SJSA1 (cell line): ENCODE data around the gene FAM32A. TPM values are rescaled to one million over a fixed set of nuclear protein-coding genes. Genes with fewer than 3 reads are reported as not detected.

Experiments used
- DNase-seq, 2 experiments: peaks; one replicate each; pipeline ENCODE4 v3.0.0-alpha.2; 2015 to 2020; ENCODE audit warnings: low spot score in 2 of 2, low read depth in 1 of 2
- H3K27ac ChIP-seq: fragments of 250-450 bp; sonication (Bioruptor Pico); 2 replicates; pipeline ENCODE4 v1.5.1; 2020; ENCODE audit warnings: mild to moderate bottlenecking, moderate library complexity
- H3K27me3 ChIP-seq: fragments of 250-450 bp; sonication (Bioruptor Pico); replicated peaks from 2 replicates; pipeline ENCODE4 v1.5.1; 2020; ENCODE audit warnings: mild to moderate bottlenecking, moderate library complexity
- H3K36me3 ChIP-seq: fragments of 250-450 bp; sonication (Bioruptor Pico); 2 replicates; pipeline ENCODE4 v1.5.1; 2020; ENCODE audit warnings: mild to moderate bottlenecking
- H3K4me1 ChIP-seq: fragments of 250-450 bp; sonication (Bioruptor Pico); replicated peaks from 2 replicates; pipeline ENCODE4 v1.6.1; 2021; ENCODE audit warnings: mild to moderate bottlenecking
- H3K4me3 ChIP-seq: fragments of 250-450 bp; sonication (Bioruptor Pico); 2 replicates; pipeline ENCODE4 v1.5.1; 2020; ENCODE audit warnings: mild to moderate bottlenecking
- H3K9me3 ChIP-seq: fragments of 250-450 bp; sonication (Bioruptor Pico); replicated peaks from 2 replicates; pipeline ENCODE4 v1.5.1; 2020; ENCODE audit warnings: mild to moderate bottlenecking
- total RNA-seq: library from RNA; depleted of rRNA; stranded (reverse); fragments of >200 nt; shearing (Covaris generic); gene quantifications from 2 replicates; pipeline ENCODE4 v1.2.3, GENCODE V29; 2014

FAM32A gene
- total RNA-seq, 1 experiment from 2014 or later = 133 TPM

- Histone ChIP-seq H3K36me3 (peaks cover 66% of the 10 kb centered on the region), H3K27me3 (no peaks in the 10 kb centered on the region), H3K9me3 (no peaks in the 10 kb centered on the region), H3K4me1 (peaks cover 21% of the 10 kb centered on the region), H3K27ac (no peak overlapping the region), H3K4me3 (no peak overlapping the region)
- DNase-seq = no peak
Measured at GRCh38 chr19:16201011-16201391, 15.8 kb downstream of the FAM32A start.

- peaks cover 82% of the 10 kb centered on the region for H3K36me3 ChIP-seq
- H3K27ac ChIP-seq = no peak overlapping the region
- H3K27me3 ChIP-seq = no peaks in the 10 kb centered on the region
- no peak overlapping the region for H3K4me3 ChIP-seq
- no peaks in the 10 kb centered on the region for H3K9me3 ChIP-seq
- H3K4me1 ChIP-seq = peaks cover 8% of the 10 kb centered on the region
- DNase-seq = no peak
Measured at GRCh38 chr19:16202320-16203255, 17.4 kb downstream of the FAM32A start.

- Histone ChIP-seq H3K27ac (no peak overlapping the region), H3K4me3 (no peak overlapping the region), H3K9me3 (no peaks in the 10 kb centered on the region), H3K27me3 (no peaks in the 10 kb centered on the region), H3K4me1 (peaks cover 8% of the 10 kb centered on the region; the same call in 1 of the 2 replicates), H3K36me3 (peaks cover 83% of the 10 kb centered on the region)
- DNase-seq = no peak
Measured at GRCh38 chr19:16203256-16204004, 18.2 kb downstream of the FAM32A start.

GRCh38 chr19:16204005-16204294 lies 18.7 kb downstream of the FAM32A start:
- Histone ChIP-seq H3K36me3 (peaks cover 89% of the 10 kb centered on the region), H3K4me3 (no peak overlapping the region), H3K9me3 (no peaks in the 10 kb centered on the region), H3K27me3 (no peaks in the 10 kb centered on the region), H3K27ac (no peak overlapping the region), H3K4me1 (peaks cover 3% of the 10 kb centered on the region; the same call in 1 of the 2 replicates)
- no peak for DNase-seq

GRCh38 chr19:16205205-16206045 lies 20.2 kb downstream of the FAM32A start:
- Histone ChIP-seq H3K27ac (no peak overlapping the region), H3K4me1 (no peaks in the 10 kb centered on the region), H3K9me3 (no peaks in the 10 kb centered on the region), H3K27me3 (no peaks in the 10 kb centered on the region), H3K36me3 (peaks cover 94% of the 10 kb centered on the region), H3K4me3 (no peak overlapping the region)
- no peak for DNase-seq

GRCh38 chr19:16206046-16206605 lies 20.9 kb downstream of the FAM32A start:
- peaks cover 95% of the 10 kb centered on the region for H3K36me3 ChIP-seq
- no peaks in the 10 kb centered on the region for H3K27me3 ChIP-seq
- no peak for DNase-seq
- no peaks in the 10 kb centered on the region for H3K9me3 ChIP-seq
- no peak overlapping the region for H3K4me3 ChIP-seq
- no peak overlapping the region for H3K27ac ChIP-seq
- no peaks in the 10 kb centered on the region for H3K4me1 ChIP-seq

- Histone ChIP-seq H3K9me3 (no peaks in the 10 kb centered on the region), H3K27ac (no peak overlapping the region), H3K36me3 (peaks cover 99% of the 10 kb centered on the region), H3K4me1 (no peaks in the 10 kb centered on the region), H3K27me3 (no peaks in the 10 kb centered on the region), H3K4me3 (no peak overlapping the region)
- no peak for DNase-seq
Measured at GRCh38 chr19:16206637-16207036, 21.4 kb downstream of the FAM32A start.

- no peak overlapping the region for H3K4me3 ChIP-seq
- no peak for DNase-seq
- peaks cover 99% of the 10 kb centered on the region for H3K36me3 ChIP-seq
- H3K27me3 ChIP-seq = no peaks in the 10 kb centered on the region
- H3K9me3 ChIP-seq = no peaks in the 10 kb centered on the region
- H3K27ac ChIP-seq = no peak overlapping the region
- H3K4me1 ChIP-seq = no peaks in the 10 kb centered on the region
Measured at GRCh38 chr19:16207063-16207462, 21.9 kb downstream of the FAM32A start.

GRCh38 chr19:16207490-16208025 lies 22.3 kb downstream of the FAM32A start:
- peaks cover 99% of the 10 kb centered on the region for H3K36me3 ChIP-seq
- no peak overlapping the region for H3K4me3 ChIP-seq
- H3K27me3 ChIP-seq = no peaks in the 10 kb centered on the region
- H3K4me1 ChIP-seq = no peaks in the 10 kb centered on the region
- H3K9me3 ChIP-seq = no peaks in the 10 kb centered on the region
- DNase-seq = no peak
- H3K27ac ChIP-seq = no peak overlapping the region

GRCh38 chr19:16208064-16208759 lies 23.0 kb downstream of the FAM32A start:
- DNase-seq = no peak
- Histone ChIP-seq H3K36me3 (peaks cover 99% of the 10 kb centered on the region), H3K27me3 (no peaks in the 10 kb centered on the region), H3K4me1 (no peaks in the 10 kb centered on the region), H3K27ac (no peak overlapping the region), H3K4me3 (no peak overlapping the region), H3K9me3 (no peaks in the 10 kb centered on the region)

GRCh38 chr19:16208847-16209665 lies 23.8 kb downstream of the FAM32A start:
- H3K4me1 ChIP-seq = no peaks in the 10 kb centered on the region
- H3K36me3 ChIP-seq = peaks cover 94% of the 10 kb centered on the region

GRCh38 chr19:16210168-16210567 lies 25.0 kb downstream of the FAM32A start:
- no peaks in the 10 kb centered on the region for H3K9me3 ChIP-seq
- H3K27ac ChIP-seq = no peak overlapping the region
- DNase-seq = no peak
- no peaks in the 10 kb centered on the region for H3K4me1 ChIP-seq
- no peak overlapping the region for H3K4me3 ChIP-seq
- no peaks in the 10 kb centered on the region for H3K27me3 ChIP-seq
- peaks cover 91% of the 10 kb centered on the region for H3K36me3 ChIP-seq

More at GRCh38 chr19:16208847-16209665, 23.8 kb downstream of the FAM32A start:
- no peak overlapping the region for H3K4me3 ChIP-seq
- DNase-seq = no peak
- H3K9me3 ChIP-seq = no peaks in the 10 kb centered on the region
- no peaks in the 10 kb centered on the region for H3K27me3 ChIP-seq
- no peak overlapping the region for H3K27ac ChIP-seq
